Gastroesophageal sphincter (tissue), 4 donors: ENCODE data around the gene GRID2. TPM values are rescaled to one million over a fixed set of nuclear protein-coding genes. Genes with fewer than 3 reads are reported as not detected.

Source experiments
- ATAC-seq: fragments of 150-250 bp; one replicate; pipeline ENCODE4 v1.9.1; 2016; ENCODE audit warnings: mild to moderate bottlenecking, moderate library complexity
- H3K27ac ChIP-seq, 4 donors: fragments of 200-600 bp; sonication (generic) in 3 of 4; 1 replicate in 3 of 4; 2 replicates in 1 of 4; pipeline ENCODE4 v1.5.1; 2016 to 2019
- H3K27me3 ChIP-seq: fragments of 200-600 bp; sonication (generic); one replicate; pipeline ENCODE4 v1.5.1; 2019
- H3K36me3 ChIP-seq, 2 donors: fragments of 200-600 bp; sonication (generic); one replicate each; pipeline ENCODE4 v1.5.1; 2019; ENCODE audit warnings: control low read depth in 1 of 2
- H3K4me1 ChIP-seq, 3 donors: fragments of 200-600 bp; sonication (generic); 1 replicate in 2 of 3; 2 replicates in 1 of 3; pipeline ENCODE4 v1.5.1; 2016 to 2019; ENCODE audit warnings: control low read depth in 2 of 3
- H3K4me3 ChIP-seq, 2 donors: fragments of 200-600 bp; sonication (generic); one replicate each; pipeline ENCODE4 v1.5.1; 2019; ENCODE audit warnings: mild to moderate bottlenecking in 1 of 2, moderate library complexity in 1 of 2
- H3K9me3 ChIP-seq, 3 donors: fragments of 200-600 bp; sonication (generic); one replicate each; pipeline ENCODE4 v1.5.1; 2017 to 2019; ENCODE audit warnings: control low read depth in 2 of 3
- EP300 ChIP-seq: sonication (generic); formaldehyde crosslinking; IDR thresholded peaks from one replicate; pipeline ENCODE4 v1.6.1; 2017; ENCODE audit warnings: antibody characterized with exemption, mild to moderate bottlenecking
- POLR2A ChIP-seq, 2 donors: fragments of 450-650 bp; IDR thresholded peaks; one replicate each; pipeline ENCODE4 v1.6.1; 2017; ENCODE audit warnings: antibody characterized with exemption in 2 of 2, mild to moderate bottlenecking in 2 of 2, moderate library complexity in 1 of 2
- POLR2AphosphoS5 ChIP-seq: sonication (generic); formaldehyde crosslinking; IDR thresholded peaks from one replicate; pipeline ENCODE4 v1.6.1; 2017; ENCODE audit warnings: antibody characterized with exemption
- WGBS, 2 donors: methylation state at CpG; one replicate each; pipeline ENCODE4 v1.1.5; 2018; ENCODE audit warnings: low coverage in 1 of 2; 5-methylcytosine and 5-hydroxymethylcytosine counted together
- total RNA-seq, 4 donors: library from RNA; depleted of rRNA; stranded (reverse); fragments of >200 nt; gene quantifications; one replicate each; pipeline ENCODE4 v1.1.0, GENCODE V29; 2016
- TF ChIP-seq, protein P1 (sequence below), 4 experiments: fragments of 200-600 bp in 2 of 4; fragments of 450-650 bp in 2 of 4; sonication (generic) in 1 of 4; IDR thresholded peaks; one replicate each; pipeline ENCODE4 v1.5.1; 2017 to 2019; ENCODE audit warnings: antibody characterized with exemption in 4 of 4, mild to moderate bottlenecking in 2 of 4, moderate library complexity in 2 of 4

GRID2 gene
- total RNA-seq, 4 donors from 2014 or later, result 0.81 TPM; not detected in 3

DNA sequence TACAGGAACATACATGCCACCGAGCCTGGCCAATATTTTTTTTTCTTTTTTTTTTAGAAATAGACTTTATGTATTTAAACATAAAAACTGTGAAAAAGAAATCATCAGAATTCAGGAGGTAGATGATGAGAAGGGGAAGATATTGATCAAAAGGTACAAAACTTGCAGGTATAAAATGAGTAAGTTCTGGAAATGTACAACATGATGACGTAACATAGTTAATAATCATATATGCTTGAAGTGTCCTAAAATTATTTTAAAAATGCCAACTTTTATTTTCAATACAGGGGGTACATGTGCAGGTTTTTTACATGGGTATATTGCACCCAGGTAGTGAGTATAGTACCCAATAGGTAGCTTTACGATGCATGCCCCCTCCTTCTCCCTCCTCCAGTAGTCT lies 337.6 kb downstream of the GRID2 start:
- Histone ChIP-seq H3K27me3 (no peaks in the 10 kb centered on the region), H3K36me3 (no peaks in the 10 kb centered on the region), H3K4me1 (no peaks in the 10 kb centered on the region), H3K27ac (no peak overlapping the region), H3K9me3 (no peaks in the 10 kb centered on the region), H3K4me3 (no peak overlapping the region)
- 83 to 92% methylated on average over 2 to 3 of the region's 3 CpGs for WGBS, 2 donors
- no peak for TF ChIP-seq EP300
- TF ChIP-seq, protein P1, sequence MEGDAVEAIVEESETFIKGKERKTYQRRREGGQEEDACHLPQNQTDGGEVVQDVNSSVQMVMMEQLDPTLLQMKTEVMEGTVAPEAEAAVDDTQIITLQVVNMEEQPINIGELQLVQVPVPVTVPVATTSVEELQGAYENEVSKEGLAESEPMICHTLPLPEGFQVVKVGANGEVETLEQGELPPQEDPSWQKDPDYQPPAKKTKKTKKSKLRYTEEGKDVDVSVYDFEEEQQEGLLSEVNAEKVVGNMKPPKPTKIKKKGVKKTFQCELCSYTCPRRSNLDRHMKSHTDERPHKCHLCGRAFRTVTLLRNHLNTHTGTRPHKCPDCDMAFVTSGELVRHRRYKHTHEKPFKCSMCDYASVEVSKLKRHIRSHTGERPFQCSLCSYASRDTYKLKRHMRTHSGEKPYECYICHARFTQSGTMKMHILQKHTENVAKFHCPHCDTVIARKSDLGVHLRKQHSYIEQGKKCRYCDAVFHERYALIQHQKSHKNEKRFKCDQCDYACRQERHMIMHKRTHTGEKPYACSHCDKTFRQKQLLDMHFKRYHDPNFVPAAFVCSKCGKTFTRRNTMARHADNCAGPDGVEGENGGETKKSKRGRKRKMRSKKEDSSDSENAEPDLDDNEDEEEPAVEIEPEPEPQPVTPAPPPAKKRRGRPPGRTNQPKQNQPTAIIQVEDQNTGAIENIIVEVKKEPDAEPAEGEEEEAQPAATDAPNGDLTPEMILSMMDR (IDR thresholded peaks at IDR 0.05), result no peak
- no peak for TF ChIP-seq POLR2A (IDR thresholded peaks at IDR 0.05)
- TF ChIP-seq POLR2AphosphoS5, result no peak
- ATAC-seq, result no peak

DNA sequence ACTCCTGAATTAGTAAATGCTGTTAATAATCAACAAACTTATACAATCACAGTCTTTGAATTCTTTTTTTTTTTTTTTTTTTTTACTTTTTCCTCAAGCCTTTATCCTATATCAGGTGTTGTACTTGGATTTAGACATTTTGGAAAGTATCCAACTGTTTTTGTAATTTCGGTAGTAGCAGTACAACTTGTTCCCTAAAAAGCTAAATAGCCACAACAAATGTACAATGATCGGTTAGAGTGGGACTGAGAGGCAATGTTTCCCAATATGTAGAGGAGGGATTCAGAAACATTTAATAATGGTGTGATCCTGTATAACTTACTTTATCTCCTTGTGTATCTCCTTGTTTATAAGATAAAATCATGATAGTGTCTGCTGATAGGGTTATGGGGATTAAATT lies 343.1 kb downstream of the GRID2 start:
- TF ChIP-seq EP300, result no peak

DNA sequence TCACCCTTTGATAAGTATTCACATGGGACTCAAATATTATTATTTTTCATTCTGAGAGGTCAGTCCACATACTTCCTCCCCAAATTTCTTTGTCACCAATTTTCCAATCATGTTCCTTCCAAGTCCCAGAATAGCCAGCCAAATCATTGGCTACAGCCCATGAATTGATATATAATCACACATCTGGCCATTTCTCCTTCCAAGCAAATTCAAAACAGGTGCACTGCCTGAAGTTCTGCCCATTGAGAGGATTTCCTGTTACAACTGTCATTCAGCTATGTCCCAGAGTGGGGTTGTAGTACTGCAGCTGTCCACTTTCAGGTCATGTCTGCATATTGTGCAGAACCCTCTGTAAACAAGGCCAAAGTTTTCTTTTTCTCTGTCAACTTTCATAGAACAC lies 347.8 kb downstream of the GRID2 start:
- ATAC-seq, result no peak
- no peaks in the 10 kb centered on the region for H3K27me3 ChIP-seq
- TF ChIP-seq POLR2A (IDR thresholded peaks at IDR 0.05) (no peak), EP300 (no peak), POLR2AphosphoS5 (no peak)
- TF ChIP-seq, protein P1 (IDR thresholded peaks at IDR 0.05), result no peak
- no peaks in the 10 kb centered on the region for H3K36me3 ChIP-seq
- no peaks in the 10 kb centered on the region for H3K4me1 ChIP-seq
- H3K4me3 ChIP-seq, result no peak overlapping the region
- H3K9me3 ChIP-seq, result no peaks in the 10 kb centered on the region
- H3K27ac ChIP-seq, result no peak overlapping the region

More for the DNA sequence above, 343.1 kb downstream of the GRID2 start:
- no peaks in the 10 kb centered on the region for H3K9me3 ChIP-seq
- no peaks in the 10 kb centered on the region for H3K27me3 ChIP-seq
- H3K36me3 ChIP-seq, result no peaks in the 10 kb centered on the region
- no peak overlapping the region for H3K4me3 ChIP-seq
- WGBS, 2 donors, result 64 to 81% methylated on average over 2 of the region's 2 CpGs
- no peaks in the 10 kb centered on the region for H3K4me1 ChIP-seq
- no peak for ATAC-seq
- no peak overlapping the region for H3K27ac ChIP-seq

DNA sequence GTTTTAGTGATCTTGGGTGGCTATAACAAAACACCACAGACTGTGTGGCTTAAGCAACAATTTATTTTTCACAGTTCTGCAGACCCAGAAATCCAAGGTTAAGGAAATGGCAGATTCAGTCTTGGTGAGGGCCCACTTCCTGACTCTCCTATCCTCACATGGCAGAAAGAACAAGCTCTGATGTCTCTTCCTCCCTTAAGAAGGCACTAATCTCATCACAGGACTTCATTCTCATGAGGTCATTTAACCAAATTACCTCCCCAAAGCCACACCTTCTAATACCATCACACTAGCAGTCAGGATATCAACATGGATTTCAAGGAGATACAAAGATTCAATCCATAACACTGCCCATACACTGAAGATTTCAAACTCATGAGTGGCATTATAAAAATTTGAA lies 350.3 kb downstream of the GRID2 start:
- no peaks in the 10 kb centered on the region for H3K36me3 ChIP-seq
- TF ChIP-seq EP300 (no peak), POLR2AphosphoS5 (no peak)
- TF ChIP-seq, protein P1 (IDR thresholded peaks at IDR 0.05), result no peak
- H3K9me3 ChIP-seq, result no peaks in the 10 kb centered on the region
- ATAC-seq, result no peak
- no peaks in the 10 kb centered on the region for H3K4me1 ChIP-seq
- H3K4me3 ChIP-seq, result no peak overlapping the region
- no peak overlapping the region for H3K27ac ChIP-seq
- H3K27me3 ChIP-seq, result no peaks in the 10 kb centered on the region

DNA sequence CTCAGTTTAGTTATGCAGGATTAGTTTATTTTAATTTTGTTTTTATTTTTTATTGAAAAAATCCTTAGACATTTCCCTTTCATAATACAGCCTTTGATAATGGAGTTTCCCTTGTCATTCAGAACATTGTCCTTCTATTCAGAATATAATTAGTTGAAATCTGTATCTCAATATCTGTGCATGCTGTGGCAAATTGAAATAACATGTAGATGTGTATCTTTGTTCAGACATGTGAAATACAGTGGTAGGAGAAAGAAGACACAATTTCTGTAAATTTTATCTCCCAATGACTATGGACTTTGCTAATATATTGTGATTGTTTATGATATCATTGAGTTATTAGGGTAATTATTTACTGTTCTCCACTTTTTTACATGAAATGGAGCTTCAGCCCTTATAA lies 353.9 kb downstream of the GRID2 start:
- no peaks in the 10 kb centered on the region for H3K27me3 ChIP-seq
- ATAC-seq, result no peak
- H3K4me3 ChIP-seq, result no peak overlapping the region
- no peak overlapping the region for H3K27ac ChIP-seq
- H3K36me3 ChIP-seq, result no peaks in the 10 kb centered on the region
- no peaks in the 10 kb centered on the region for H3K4me1 ChIP-seq
- TF ChIP-seq POLR2A (IDR thresholded peaks at IDR 0.05) (no peak), POLR2AphosphoS5 (no peak), EP300 (no peak)
- TF ChIP-seq, protein P1 (IDR thresholded peaks at IDR 0.05), result no peak
- no peaks in the 10 kb centered on the region for H3K9me3 ChIP-seq

DNA sequence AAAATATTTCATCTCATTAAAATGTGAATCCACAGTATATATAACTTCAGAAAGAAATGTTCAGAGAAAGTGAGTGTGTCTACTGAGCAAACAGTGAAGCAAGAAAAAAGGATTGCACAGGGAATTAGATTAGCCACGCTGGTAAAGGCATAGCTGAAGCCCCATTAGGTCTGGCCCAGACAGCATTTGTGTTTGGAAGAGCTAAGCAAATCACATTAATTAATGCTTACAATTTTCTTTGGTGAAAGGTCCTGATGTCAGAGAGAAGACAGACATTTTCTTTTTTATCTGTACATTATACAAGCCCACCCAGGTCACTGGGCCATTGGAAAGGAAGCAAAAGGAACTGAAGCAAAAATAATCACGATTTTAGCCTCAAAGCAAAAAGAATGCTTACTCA lies 354.6 kb downstream of the GRID2 start:
- no peaks in the 10 kb centered on the region for H3K4me1 ChIP-seq
- no peaks in the 10 kb centered on the region for H3K36me3 ChIP-seq
- H3K4me3 ChIP-seq, result no peak overlapping the region
- TF ChIP-seq, protein P1 (IDR thresholded peaks at IDR 0.05), result no peak
- TF ChIP-seq EP300, result no peak
- no peak for TF ChIP-seq POLR2A (IDR thresholded peaks at IDR 0.05)
- TF ChIP-seq POLR2AphosphoS5, result no peak
- H3K27me3 ChIP-seq, result no peaks in the 10 kb centered on the region
- no peaks in the 10 kb centered on the region for H3K9me3 ChIP-seq
- ATAC-seq, result no peak
- H3K27ac ChIP-seq, result no peak overlapping the region
- WGBS, 2 donors, result 57 to 58% methylated on average over 2 of the region's 2 CpGs
